CD4-positive, alpha-beta T cell treated with Interleukin-15 for 4 hours (primary cell): ENCODE results near the gene HTD2.
"Not testable (repeated sequence)": the region's sequence is repeated elsewhere in the genome, so short reads cannot be mapped to it uniquely, and the experiment has no call there.

Experiments
- DNase-seq: peaks from one replicate; pipeline ENCODE4 v3.0.0-alpha.2; 2020; ENCODE audit warnings: low spot score

HTD2 gene

GRCh38 chr3:58332575-58333188, 26.4 kb downstream of the HTD2 start, which contains the start of gene PXK:
PXK (plus strand) TSS chr3:58332892; CDS start chr3:58332989, 97 bp downstream.
- peak; percentile 75 for DNase-seq

- no peak for DNase-seq
These were observed 27.1 kb downstream of the HTD2 start for GRCh38 chr3:58333206-58334012.

- DNase-seq: no peak
These were observed 27.6 kb downstream of the HTD2 start for GRCh38 chr3:58334013-58334321.

GRCh38 chr3:58334506-58334884, 28.2 kb downstream of the HTD2 start:
- DNase-seq: no peak

GRCh38 chr3:58335652-58335947, 29.3 kb downstream of the HTD2 start:
- no peak for DNase-seq

GRCh38 chr3:58336135-58336882, 30.0 kb downstream of the HTD2 start:
- no peak for DNase-seq

GRCh38 chr3:58337190-58337589, 30.9 kb downstream of the HTD2 start:
- DNase-seq: no peak

GRCh38 chr3:58339146-58339545, 32.8 kb downstream of the HTD2 start:
- not testable (repeated sequence) for DNase-seq

- no peak for DNase-seq
These were observed 34.4 kb downstream of the HTD2 start for GRCh38 chr3:58340594-58341244.

GRCh38 chr3:58341376-58341775, 35.1 kb downstream of the HTD2 start:
- DNase-seq: no peak

- no peak for DNase-seq
These were observed 36.4 kb downstream of the HTD2 start for GRCh38 chr3:58342676-58343075.

- DNase-seq: no peak
These were observed 39.1 kb downstream of the HTD2 start for GRCh38 chr3:58345457-58345856.

GRCh38 chr3:58346368-58346767, 40.0 kb downstream of the HTD2 start:
- no peak for DNase-seq

- no peak for DNase-seq
These were observed 41.7 kb downstream of the HTD2 start for GRCh38 chr3:58347984-58348383.

- peak; percentile 25 for DNase-seq
These were observed 43.7 kb downstream of the HTD2 start for GRCh38 chr3:58349792-58350626.

GRCh38 chr3:58350627-58351013, 44.3 kb downstream of the HTD2 start:
- DNase-seq: no peak

GRCh38 chr3:58351920-58352319, 45.6 kb downstream of the HTD2 start:
- no peak for DNase-seq

- DNase-seq: no peak
These were observed 46.3 kb downstream of the HTD2 start for GRCh38 chr3:58352626-58353025.

- peak; percentile 2 for DNase-seq
These were observed 47.6 kb downstream of the HTD2 start for GRCh38 chr3:58353722-58354553.

- no peak for DNase-seq
These were observed 48.9 kb downstream of the HTD2 start for GRCh38 chr3:58355179-58355578.

- DNase-seq: no peak
These were observed 49.7 kb downstream of the HTD2 start for GRCh38 chr3:58356054-58356453.
